T-helper 9 cell (primary cell): ENCODE results near the gene SNX21.
"Not testable (repeated sequence)": the region's sequence is repeated elsewhere in the genome, so short reads cannot be mapped to it uniquely, and the experiment has no call there.

ENCODE experiments used
- DNase-seq: peaks from one replicate; pipeline ENCODE4 v3.0.0-alpha.2; 2020

The SNX21 gene

DNA sequence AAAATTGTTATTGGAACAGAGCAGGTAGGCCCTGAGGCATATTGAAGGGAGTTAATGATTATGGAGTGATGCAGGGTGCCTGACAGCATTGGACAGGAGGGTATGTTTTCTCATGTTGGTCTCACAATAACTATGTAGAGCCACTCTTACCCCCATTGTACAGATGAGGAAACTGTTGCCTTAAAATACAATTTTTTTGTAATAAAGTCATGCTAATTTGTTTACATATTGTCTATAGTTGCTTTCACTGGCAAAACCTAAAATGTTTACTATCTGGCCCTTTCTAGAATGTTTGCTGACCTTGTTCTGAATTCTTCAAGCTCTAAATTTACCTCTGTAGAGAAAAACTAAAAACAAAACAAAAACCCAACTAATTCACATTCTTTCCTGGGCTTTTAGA, 17.9 kb downstream of the SNX21 start:
- DNase-seq = no peak

DNA sequence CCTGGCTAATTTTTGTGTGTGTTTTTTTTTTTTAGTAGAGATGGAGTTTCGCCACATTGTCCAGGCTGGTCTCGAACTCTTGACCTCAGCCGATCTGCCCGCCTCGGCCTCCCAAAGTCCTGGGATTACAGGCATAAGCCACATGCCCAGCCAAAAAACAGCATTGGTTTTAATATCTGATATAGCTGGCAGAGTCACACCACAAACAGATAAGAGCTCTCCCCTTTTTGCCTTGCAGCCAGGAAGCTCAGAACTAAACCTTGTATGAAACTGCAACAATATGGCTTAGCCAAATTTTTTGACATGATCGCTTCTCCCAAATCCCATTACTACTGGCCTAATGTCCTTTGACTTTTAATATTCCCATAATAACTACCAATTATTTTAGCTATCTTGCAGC, 18.7 kb downstream of the SNX21 start:
- DNase-seq = no peak

DNA sequence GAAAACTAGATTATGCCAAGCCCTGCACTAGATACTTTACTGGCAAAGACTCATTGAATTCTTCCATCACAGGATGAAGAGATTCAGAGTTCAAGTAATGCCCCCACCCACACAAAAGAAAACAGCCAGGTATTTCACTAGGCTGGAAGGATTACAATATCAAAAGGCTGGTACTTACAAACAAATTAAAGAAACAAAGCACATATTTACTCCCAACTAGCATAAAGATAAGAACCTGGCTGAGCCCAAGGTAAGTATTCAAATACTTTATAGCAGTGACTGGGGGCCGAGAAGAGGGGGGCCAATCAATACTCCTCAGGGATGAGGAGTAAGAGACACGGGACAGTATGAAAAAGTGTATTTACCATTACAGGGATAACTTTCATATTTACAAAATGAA, 19.9 kb downstream of the SNX21 start:
- no peak for DNase-seq

DNA sequence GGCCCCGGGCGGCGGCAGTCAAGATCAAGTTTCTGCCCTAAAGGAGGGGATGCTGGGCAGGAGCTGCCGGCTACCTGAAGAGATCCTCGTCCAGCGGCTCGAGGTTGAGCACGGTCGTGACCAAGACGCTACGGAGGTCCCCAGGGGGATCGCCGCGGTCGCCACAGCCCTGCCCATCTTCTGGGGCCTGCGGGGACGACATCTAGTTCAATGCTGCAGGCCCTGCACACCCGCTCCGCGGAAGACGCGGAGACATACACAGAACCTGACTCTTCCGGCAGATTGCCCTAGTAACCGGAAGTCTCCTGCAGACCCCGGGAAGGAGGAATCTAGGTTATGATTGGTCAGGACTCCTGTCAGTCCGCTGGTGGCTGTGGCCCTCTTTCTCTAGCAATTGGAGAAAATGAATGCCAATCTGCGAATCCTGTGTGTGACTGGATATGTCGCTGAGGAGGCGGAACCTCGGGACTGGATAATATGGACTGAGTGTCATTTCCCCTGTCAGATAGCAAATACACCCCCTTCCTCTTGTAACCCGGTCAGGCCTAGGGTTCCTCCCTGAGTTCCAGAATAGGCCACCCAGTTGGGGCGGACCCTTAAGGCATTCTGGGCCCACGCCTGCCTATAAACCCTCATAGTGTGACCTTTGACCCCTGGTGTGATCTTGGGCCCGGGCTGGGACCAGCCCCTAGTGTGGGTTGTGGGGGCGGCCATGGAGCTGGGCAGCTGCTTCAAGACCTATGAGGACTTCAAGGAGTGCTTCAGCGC, 23.7 kb downstream of the SNX21 start, which contains the start of the genes ACOT8 and ZSWIM3:
Gene ACOT8 (minus strand): TSS at position 279 of the 768 bp plus-strand sequence. CDS start 77 bp downstream, at position 202.
Gene ZSWIM3 (plus strand): TSS at position 501 of the 768 bp plus-strand sequence. CDS start 212 bp downstream, at position 713.
- peak; percentile 80 for DNase-seq

DNA sequence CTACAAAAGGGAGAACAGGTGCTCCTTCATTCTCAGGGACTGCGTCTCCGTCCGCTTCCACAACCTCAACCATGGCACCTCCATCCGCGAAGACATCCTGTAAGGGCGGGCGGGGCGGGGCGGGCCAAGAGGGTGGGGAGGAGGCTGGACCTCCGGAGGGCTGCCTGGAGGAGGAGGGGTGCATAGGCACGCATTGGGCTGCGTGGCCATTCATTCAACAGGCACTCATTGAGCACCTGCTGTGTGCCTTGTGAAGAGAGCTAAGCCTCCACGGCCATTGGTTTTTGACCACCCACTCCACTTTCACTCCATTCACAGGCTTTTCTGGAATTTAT, 24.2 kb downstream of the SNX21 start:
- DNase-seq = no peak

DNA sequence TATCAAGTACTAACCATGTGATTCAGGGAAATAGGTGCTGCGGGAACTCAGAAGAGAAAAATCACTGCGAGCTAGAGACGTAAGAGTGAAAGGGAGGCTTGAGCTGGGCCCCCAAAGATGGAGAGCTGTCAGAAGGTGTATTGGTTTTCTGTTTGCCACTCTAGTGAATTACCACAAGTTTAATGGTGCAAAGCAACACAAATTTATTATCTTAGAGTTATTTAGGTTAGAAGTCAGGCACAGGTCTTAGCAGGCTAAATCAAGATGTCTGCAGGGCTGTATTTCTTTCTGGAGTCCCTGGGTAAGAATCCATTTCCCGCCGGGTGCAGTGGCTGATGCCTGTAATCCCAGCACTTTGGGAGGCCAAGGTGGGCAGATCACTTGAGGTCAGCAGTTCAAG, 26.3 kb downstream of the SNX21 start:
- no peak for DNase-seq

DNA sequence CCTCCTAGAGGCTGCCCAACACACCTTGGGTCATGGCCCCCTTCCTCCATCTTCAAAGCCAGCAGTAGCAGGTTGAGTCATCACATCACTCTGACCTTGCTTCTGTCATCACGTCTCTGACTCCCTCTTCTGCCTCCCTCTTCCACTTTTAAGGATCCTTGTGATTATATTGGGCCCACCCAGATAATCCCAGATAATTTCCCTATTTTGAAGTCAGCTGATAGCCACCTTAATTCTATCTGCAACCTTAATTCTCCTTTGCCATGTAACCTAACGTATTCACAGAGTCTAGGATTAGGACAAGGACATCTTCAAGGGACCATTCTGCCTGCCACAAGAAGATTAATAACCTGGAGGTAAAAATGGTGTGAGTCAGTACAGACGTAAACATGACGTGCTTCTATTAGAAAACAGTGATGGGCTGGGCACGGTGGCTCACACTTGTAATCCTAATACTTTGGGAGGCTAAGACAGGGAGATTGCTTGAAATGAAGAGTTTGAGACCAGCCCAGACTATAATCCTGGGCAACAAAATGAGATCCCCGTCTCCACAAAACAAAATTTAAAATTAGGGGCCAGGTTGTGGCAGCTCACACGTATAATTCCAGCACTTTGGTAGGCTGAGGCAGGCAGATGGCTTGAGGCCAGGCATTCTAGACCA, 27.1 kb downstream of the SNX21 start:
- no peak for DNase-seq

DNA sequence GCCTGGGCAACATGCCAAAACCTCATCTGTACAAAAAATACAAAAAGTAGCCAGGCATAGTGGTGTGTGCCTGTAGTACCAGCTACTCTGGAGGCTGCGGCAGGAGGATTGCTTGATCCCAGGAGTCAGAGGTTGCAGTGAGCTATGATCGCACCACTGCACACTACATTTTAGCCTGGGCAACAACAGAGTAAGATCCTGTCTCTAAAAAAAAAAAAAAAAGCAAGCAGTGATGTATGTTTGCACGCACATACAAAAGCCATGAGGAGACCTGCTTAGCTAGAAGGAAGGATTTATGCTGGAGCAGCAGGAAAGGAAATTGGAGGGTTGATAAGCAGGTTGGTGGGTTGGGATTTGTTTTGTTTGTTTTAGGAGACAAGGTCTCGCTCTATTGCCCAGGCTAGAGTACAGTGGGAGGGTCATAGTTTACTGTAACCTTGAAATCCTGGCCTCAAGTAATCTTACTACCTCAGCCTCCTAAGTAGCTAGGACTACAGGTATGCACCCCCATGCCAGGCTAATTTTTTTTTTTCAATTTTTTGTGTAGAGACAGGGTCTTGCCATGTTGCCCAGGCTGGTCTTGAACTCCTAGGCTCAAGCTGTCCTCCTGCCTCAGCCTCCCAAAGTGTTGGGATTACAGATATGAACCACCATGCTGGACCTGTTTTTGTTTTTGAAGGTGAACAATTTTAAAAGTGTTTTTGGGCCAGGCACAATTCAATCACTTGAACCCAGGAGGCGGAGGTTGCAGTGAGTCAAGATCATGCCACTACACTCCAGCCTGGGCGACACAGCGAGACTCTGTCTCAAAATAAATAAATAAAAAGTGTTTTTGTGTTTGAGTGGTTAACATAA, 27.8 kb downstream of the SNX21 start:
- DNase-seq = no peak

DNA sequence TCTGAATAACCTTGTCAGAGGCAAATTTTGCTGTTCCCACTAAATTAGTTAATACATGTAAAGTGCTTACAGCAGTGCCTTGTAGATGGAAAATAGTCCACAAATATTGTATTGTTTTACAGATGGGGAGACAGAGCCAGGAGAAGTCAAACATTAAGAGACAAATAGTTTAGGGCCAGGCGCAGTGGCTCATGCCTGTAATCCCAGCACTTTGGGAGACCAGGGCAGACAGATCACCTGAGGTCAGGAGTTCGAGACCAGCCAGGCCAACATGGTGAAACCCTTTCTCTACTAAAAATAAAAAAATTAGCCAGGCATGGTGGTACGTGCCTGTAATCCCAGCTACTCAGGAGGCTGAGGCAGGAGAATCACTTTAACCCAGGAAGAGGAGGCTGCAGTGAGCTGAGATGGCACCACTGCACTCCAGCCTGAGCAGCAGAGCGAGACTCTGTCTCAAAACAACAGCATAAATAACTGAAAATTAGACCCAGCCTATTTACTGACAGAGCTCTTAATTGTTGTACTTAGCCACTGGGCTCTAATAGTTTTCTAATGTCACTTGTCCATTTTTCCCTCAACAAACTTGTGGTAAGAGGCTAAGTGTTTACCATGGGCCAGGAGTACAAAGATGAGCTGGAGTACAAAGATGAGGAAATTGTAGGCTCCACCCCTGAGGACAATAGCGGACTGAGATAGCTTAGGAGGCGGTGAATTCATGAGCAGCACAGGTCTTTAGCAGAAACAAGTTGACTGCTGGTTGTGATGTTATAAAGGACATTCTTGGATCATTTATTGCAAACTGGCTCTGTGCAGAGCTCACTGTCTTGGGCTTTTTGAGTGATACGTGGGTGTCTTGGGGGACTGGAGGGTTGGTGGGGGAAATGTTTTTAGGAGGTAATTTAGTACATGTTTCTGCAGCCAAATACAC, 30.2 kb downstream of the SNX21 start:
- DNase-seq = no peak

DNA sequence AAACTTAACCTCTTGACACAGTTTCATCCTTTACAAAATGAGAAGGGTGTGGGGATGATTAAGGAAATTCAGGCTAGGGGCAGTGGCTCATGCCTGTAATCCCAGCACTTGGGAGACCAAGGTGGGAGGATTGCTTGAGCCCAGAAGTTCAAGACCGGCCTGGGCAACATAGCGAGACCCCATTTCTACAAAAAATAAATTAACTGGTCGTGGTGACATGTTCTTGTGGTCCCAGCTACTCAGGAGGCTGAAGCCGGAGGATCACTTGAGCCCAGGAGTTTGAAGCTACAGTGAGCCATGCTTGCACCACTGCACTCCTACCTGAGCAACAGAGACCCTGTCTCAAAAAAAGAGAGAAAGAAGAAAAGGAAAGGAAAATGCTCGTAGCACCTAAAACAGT, 32.9 kb downstream of the SNX21 start:
- DNase-seq = no peak

DNA sequence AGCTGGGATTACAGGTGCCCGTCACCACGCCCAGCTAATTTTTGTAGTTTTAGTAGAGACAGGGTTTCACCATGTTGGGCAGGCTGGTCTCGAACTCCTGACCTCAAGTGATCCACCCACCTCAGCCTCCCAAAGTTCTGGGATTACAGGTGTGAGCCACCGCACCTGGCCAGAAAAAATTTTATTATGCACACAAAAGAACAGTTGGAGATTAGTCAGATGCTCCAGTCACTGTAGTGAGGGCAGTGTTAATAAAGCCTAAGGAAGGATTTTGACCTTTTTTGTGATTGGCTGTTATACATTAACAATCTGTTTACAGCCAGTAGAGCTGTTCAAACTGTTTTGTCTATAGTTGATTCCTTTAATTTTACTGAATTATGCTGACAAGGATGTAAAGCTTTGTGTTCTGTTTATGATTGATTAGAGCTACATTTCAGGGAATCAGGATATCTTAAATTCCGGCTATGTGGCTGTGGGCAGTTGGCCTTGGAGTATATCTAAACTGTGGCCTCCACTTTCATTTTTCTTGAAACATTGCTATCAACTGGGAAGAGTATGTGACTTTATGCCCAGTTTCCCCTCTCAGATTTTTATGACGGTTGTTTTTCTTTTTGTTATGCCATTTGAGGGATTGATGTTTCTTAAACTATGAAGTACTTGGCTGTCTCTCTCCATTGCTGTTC, 33.7 kb downstream of the SNX21 start:
- DNase-seq = no peak

DNA sequence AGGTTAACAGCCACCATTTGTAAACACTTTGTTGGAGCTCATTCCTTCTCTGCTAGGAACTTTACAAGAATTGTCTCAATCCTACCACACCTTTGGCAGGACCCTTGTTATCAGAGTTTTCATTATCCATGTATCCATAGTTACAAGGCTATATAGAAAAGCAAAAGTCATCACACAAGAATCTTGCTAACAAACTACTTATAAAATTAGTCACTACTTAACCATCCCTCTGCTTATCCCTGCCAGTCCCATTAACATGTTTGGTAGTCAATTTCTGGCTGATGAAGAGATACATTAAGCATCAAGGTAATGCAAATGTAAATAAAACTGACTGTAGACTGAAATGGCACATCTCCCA, 34.2 kb downstream of the SNX21 start:
- no peak for DNase-seq

DNA sequence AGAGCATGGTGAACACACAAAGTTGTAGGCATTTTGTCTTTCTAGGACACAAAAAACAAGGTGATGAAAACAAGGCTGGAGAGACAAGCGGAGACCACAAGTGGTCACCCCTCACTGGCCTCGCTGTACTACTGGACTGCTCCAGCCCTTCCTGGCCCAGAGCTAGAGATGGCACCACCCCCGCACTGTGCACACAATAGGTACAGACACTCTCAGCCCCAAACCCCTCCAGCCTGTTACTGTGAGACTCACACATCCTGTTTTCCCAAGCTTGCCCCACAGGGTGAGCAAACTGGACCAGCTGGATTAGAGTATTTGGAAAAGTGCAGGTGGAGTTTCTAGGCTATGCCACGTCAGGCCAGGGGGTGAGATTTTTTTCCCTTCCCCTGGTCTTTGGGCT, 39.0 kb downstream of the SNX21 start:
- no peak for DNase-seq

DNA sequence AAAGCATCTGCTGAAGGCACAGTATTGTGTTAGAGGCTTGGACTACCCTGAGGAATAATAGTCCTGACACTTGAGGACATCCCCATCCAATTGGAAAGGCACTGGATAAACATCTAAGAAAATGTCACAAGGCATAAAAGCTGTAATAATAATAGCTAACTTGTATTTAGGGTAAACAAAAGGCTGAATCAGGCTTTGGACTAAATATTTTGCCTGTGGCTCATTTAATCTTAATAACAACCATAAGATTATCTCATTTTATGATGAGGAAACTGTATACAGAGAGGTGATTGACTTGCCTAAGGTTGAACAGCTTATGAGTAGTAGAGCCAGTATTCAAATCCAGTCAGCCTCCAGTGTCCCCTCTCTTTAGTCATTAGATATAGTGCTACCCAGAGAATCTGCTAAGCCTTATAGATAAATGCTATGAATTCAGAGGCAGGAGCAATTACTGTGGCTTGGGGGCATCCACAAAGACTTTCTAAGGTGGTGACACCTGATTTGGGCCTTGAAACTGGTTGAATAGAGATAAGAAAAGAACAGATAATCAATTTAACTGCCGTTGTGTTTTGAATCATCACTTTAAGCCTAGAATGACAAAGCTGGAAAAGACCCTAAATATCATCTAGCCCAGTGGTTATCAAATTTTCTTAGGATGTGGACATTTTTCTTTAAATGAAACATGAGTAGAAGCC, 40.0 kb downstream of the SNX21 start:
- no peak for DNase-seq

DNA sequence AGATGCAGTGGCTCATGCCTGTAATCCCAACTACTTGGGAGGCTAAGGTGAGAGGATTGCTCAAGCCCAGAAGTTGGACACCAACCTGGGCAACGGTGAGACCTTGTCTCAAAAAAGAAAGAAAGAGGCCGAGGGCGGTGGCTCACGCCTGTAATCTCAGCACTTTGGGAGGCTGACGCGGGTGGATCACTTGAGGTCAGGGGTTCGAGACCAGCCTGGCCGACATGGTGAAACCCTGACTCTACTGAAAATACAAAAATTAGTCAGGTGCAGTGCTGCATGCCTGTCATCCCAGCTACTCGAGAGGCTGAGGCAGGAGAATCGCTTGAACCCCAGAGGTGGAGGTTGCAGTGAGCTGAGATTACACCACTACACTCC, 40.5 kb downstream of the SNX21 start:
- DNase-seq = not testable (repeated sequence)

DNA sequence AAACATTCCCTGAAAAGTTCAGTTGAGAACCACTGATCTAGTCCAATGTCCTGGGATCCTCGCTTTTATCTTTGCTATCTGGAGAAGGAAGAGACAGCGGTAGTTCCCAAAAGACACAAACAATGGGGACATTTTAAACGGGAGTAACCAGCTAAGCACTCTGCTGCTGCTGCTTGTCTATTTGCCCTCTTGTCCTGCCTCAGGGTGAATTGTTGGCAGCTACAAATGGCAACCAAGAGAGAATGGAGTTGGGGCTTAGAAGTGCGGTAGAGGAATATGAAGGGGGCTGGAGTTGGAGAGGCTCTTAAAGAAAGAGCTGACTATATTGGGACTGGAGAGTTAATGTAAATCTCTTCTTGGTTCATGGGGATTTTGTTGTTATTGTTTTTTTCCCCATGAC, 41.0 kb downstream of the SNX21 start:
- no peak for DNase-seq

DNA sequence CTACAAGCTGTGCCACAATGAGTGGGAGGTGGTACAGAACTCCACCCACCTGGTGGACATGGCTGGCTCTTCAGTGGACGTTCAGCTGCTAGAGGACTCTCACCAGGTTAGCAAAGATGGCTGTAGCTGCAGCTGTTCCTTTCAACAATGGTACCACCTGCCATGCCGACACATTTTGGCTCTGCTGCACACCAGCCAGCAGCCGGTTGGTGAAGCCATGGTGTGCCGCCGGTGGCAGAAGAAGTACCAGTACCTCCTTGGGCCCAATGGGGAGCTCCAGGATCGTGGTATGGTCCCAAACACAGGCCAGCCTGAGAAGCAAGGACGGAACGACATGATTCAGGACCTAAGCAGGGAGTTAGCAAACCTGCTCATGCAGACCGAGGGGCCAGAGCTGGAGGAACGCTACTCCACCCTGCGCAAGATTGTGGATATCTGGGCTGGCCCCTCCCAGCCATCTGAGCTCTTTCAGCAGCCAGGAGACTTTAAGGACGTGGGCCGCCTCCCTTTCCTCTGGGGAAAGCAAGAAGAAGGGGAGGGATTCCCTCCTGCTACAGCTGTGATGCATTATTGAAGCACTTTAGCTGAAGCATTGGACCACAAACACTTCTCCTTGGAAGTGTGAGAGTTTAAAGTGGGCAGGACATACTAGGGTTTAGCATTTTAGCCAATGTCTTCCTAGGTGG, 44.6 kb downstream of the SNX21 start:
- DNase-seq = no peak

DNA sequence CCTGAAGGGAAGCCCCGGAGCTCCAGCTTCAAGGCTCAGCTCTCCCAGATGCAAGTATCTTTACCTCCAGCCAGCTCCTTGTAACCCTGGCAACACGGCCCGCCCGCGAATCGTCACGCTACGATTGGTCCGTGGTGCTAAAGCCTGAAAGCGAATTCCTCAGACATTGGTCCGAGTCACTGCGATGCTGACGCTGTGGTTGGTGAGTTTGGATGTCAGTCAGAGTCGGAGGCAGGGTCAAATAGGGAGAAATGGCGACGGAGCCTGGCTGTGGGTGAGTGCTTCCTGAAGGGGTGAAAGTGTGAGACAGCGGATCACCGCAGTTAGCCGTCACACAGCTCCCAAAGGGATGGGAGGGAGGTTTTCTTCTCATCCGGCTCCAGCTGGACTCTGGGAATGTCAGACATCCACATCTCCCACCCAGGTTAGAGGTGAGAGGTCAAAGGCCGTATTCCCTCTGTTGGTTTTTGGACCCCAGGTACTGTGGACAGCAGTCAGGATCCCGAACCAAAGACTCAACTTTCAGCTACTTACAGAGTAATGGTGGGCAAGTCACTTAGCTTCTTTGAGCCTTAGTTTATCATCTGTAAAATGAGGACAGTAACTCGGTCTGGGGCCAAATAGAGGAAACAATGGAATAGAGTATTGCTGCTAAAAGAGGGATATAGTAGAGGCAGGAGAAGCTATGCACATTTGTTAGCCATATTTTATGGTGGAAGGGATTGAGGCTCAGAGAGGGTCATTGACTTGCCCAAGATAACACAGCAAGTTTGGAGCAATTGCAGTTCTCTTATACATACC, 47.6 kb downstream of the SNX21 start, which contains the start of gene ZSWIM1:
Gene ZSWIM1 (plus strand): TSS at position 240 of the 801 bp plus-strand sequence. CDS start 1,366 bp downstream, outside the sequence.
- peak; percentile 98 for DNase-seq

DNA sequence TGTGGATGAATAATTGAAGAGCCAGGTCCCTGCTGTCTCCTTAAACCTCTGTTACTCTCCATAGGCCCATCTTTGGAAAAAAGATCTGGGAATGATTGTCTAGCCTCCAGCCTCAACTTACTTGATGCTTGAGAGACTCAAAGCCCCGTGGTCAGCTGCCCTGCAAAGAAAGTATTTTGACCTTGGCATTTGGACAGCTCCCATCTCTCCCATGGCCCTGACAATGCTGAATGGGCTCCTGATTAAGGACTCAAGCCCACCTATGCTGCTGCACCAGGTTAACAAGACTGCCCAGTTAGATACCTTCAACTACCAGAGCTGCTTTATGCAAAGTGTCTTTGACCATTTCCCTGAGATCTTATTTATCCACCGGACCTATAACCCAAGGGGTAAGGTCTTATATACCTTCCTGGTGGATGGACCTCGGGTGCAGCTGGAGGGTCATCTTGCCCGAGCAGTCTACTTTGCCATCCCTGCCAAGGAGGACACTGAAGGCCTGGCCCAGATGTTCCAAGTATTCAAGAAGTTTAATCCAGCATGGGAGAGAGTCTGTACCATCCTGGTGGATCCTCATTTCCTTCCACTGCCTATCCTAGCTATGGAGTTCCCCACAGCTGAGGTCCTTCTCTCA, 49.0 kb downstream of the SNX21 start:
- no peak for DNase-seq
